Effector memory CD4-positive, alpha-beta T cell (primary cell): ENCODE results near the gene NAT10.
"Not testable (repeated sequence)": the region's sequence is repeated elsewhere in the genome, so short reads cannot be mapped to it uniquely, and the experiment has no call there.

Source experiments
- DNase-seq, 3 donors: peaks; one replicate each; pipeline ENCODE4 v3.0.0-alpha.2; 2020
- H3K27ac ChIP-seq: 2 replicates; pipeline ENCODE4 v1.7.0; 2013; ENCODE audit warnings: mild to moderate bottlenecking, low read length, moderate library complexity; ENCODE audit not compliant: insufficient read depth, poor library complexity, severe bottlenecking
- H3K27me3 ChIP-seq: replicated peaks from 2 replicates; pipeline ENCODE4 v1.7.0; 2013; ENCODE audit warnings: mild to moderate bottlenecking, low read length; ENCODE audit not compliant: insufficient read depth, control insufficient read depth, poor library complexity, severe bottlenecking
- H3K36me3 ChIP-seq: 2 replicates; pipeline ENCODE4 v1.7.0; 2013; ENCODE audit warnings: mild to moderate bottlenecking, low read length, moderate library complexity; ENCODE audit not compliant: control insufficient read depth, insufficient read depth
- H3K4me1 ChIP-seq: 2 replicates; pipeline ENCODE4 v1.7.0; 2013; ENCODE audit warnings: low read length, mild to moderate bottlenecking; ENCODE audit not compliant: control insufficient read depth, insufficient read depth, poor library complexity, severe bottlenecking
- H3K4me3 ChIP-seq: 2 replicates; pipeline ENCODE4 v1.7.0; 2013; ENCODE audit warnings: low read length, low read depth, mild to moderate bottlenecking; ENCODE audit not compliant: insufficient read depth, poor library complexity, severe bottlenecking
- H3K9me3 ChIP-seq: 2 replicates; pipeline ENCODE4 v1.7.0; 2013; ENCODE audit warnings: mild to moderate bottlenecking, low read length, moderate library complexity; ENCODE audit not compliant: control insufficient read depth

The NAT10 gene

GRCh38 chr11:34176751-34177209 is 71.4 kb downstream of the NAT10 start:
- Histone ChIP-seq H3K4me1 (peaks cover 7% of the 10 kb centered on the region), H3K36me3 (no peaks in the 10 kb centered on the region), H3K27ac (no peak overlapping the region), H3K4me3 (no peak overlapping the region), H3K9me3 (no peaks in the 10 kb centered on the region), H3K27me3 (no peaks in the 10 kb centered on the region)
- no peak for DNase-seq

- DNase-seq: no peak
- no peaks in the 10 kb centered on the region for H3K36me3 ChIP-seq
- no peaks in the 10 kb centered on the region for H3K27me3 ChIP-seq
- peaks cover 7% of the 10 kb centered on the region for H3K4me1 ChIP-seq
- no peaks in the 10 kb centered on the region for H3K9me3 ChIP-seq
- no peak overlapping the region for H3K27ac ChIP-seq
- H3K4me3 ChIP-seq: no peak overlapping the region
These were observed 72.9 kb downstream of the NAT10 start for GRCh38 chr11:34178209-34178821.

GRCh38 chr11:34179026-34179675 is 73.7 kb downstream of the NAT10 start:
- DNase-seq: no peak
- peaks cover 4% of the 10 kb centered on the region for H3K4me1 ChIP-seq
- H3K4me3 ChIP-seq: no peak overlapping the region
- H3K36me3 ChIP-seq: no peaks in the 10 kb centered on the region
- H3K9me3 ChIP-seq: no peaks in the 10 kb centered on the region
- H3K27me3 ChIP-seq: no peaks in the 10 kb centered on the region
- H3K27ac ChIP-seq: no peak overlapping the region

- Histone ChIP-seq H3K4me1 (no peaks in the 10 kb centered on the region), H3K36me3 (no peaks in the 10 kb centered on the region), H3K4me3 (no peak overlapping the region), H3K27me3 (no peaks in the 10 kb centered on the region), H3K9me3 (no peaks in the 10 kb centered on the region), H3K27ac (no peak overlapping the region)
- no peak for DNase-seq
These were observed 74.8 kb downstream of the NAT10 start for GRCh38 chr11:34180040-34180813.

GRCh38 chr11:34180814-34181165 is 75.4 kb downstream of the NAT10 start:
- H3K27me3 ChIP-seq, H3K27ac ChIP-seq: not testable (repeated sequence)

DNA sequence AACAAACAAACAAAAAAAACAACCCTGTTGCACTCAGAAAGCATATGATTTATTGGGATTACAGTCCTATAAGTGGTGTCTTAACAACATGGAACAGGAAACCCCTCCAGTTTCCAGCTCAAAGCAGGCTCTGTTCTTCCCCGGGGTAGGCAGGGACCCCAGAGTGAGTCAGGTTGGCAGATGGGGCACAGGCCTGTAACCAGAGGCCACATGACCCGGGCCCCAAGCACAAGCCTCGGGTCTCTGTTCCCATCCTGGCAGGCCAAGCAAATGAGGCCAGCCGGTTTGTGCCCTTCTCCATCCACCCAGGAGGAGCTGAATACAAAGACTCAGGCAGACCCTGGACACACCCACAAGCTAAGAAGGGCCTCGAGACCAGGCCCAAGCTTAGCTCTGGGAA is 75.8 kb downstream of the NAT10 start:
- Histone ChIP-seq H3K9me3 (no peaks in the 10 kb centered on the region), H3K27me3 (no peaks in the 10 kb centered on the region), H3K4me3 (no peak overlapping the region), H3K36me3 (no peaks in the 10 kb centered on the region), H3K27ac (no peak overlapping the region), H3K4me1 (no peaks in the 10 kb centered on the region)
- no peak for DNase-seq

More at GRCh38 chr11:34180814-34181165, 75.4 kb downstream of the NAT10 start:
- not testable (repeated sequence) for H3K4me3 ChIP-seq, H3K4me1 ChIP-seq, H3K9me3 ChIP-seq, H3K36me3 ChIP-seq, DNase-seq

DNA sequence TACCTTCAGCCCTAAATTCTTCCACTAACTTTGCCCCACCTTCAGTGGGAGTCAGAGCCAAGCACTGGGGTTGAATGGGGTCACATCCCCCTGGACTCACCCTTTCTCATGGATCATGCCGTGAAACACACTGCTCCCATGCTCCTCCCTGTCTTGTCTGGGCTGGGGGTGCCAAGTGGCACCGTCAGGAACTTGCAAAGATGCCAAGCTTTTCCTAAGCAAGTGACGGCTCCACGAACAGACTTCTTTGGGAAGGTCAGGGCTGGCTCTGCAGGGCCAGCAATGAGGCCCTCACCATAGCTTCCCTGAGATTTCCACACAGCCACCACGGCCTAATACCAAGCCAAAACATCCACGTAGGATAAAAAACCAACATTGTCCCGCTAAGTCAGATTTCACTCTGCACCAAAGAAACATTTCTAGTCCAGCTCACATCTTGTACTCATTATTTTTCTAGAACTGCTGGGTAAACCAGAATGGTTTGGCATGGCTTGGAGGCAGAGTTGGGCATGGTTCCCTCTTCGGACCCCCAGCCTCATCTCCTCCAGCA is 76.5 kb downstream of the NAT10 start:
- H3K27ac ChIP-seq: no peak overlapping the region
- H3K4me3 ChIP-seq: no peak overlapping the region
- no peaks in the 10 kb centered on the region for H3K27me3 ChIP-seq
- no peaks in the 10 kb centered on the region for H3K36me3 ChIP-seq
- no peak for DNase-seq
- no peaks in the 10 kb centered on the region for H3K4me1 ChIP-seq
- H3K9me3 ChIP-seq: no peaks in the 10 kb centered on the region

GRCh38 chr11:34182425-34182824 is 77.0 kb downstream of the NAT10 start:
- H3K9me3 ChIP-seq: no peaks in the 10 kb centered on the region
- no peak overlapping the region for H3K27ac ChIP-seq

GRCh38 chr11:34182921-34183685 is 77.7 kb downstream of the NAT10 start:
- Histone ChIP-seq H3K9me3 (no peaks in the 10 kb centered on the region), H3K36me3 (no peaks in the 10 kb centered on the region), H3K4me3 (no peak overlapping the region), H3K27me3 (no peaks in the 10 kb centered on the region), H3K4me1 (no peaks in the 10 kb centered on the region), H3K27ac (no peak overlapping the region)
- DNase-seq: no peak

More at GRCh38 chr11:34182425-34182824, 77.0 kb downstream of the NAT10 start:
- DNase-seq: no peak
- no peaks in the 10 kb centered on the region for H3K36me3 ChIP-seq
- no peak overlapping the region for H3K4me3 ChIP-seq
- no peaks in the 10 kb centered on the region for H3K27me3 ChIP-seq
- no peaks in the 10 kb centered on the region for H3K4me1 ChIP-seq
